Activated CD4-positive, alpha-beta T cell treated with anti-CD3 and anti-CD28 coated beads, Interleukin-2, Interleukin-6, amounts not matched to agents 100 ng/mL and 50 ng/mL, durations not matched to agents 16 hours and 8 hours (primary cell): ENCODE measurements around the gene LYST.
"Not testable (repeated sequence)": the region's sequence is repeated elsewhere in the genome, so short reads cannot be mapped to it uniquely, and the experiment has no call there.

Source experiments
- DNase-seq: peaks from one replicate; pipeline ENCODE4 v3.0.0-alpha.2; 2020

LYST gene

GRCh38 chr1:235855811-235856429 is 10.8 kb downstream of the LYST start:
- DNase-seq: no peak

GRCh38 chr1:235854347-235854746 is 12.4 kb downstream of the LYST start:
- no peak for DNase-seq

GRCh38 chr1:235853653-235854052 is 13.1 kb downstream of the LYST start:
- DNase-seq: no peak

GRCh38 chr1:235852887-235853286 is 13.8 kb downstream of the LYST start:
- no peak for DNase-seq

GRCh38 chr1:235851939-235852338 is 14.8 kb downstream of the LYST start:
- no peak for DNase-seq

GRCh38 chr1:235848251-235848650 is 18.5 kb downstream of the LYST start:
- not testable (repeated sequence) for DNase-seq

GRCh38 chr1:235845656-235846107 is 21.0 kb downstream of the LYST start:
- DNase-seq: not testable (repeated sequence)

- no peak for DNase-seq
These were observed 21.9 kb downstream of the LYST start for GRCh38 chr1:235844776-235845175.

GRCh38 chr1:235843461-235843961 is 23.2 kb downstream of the LYST start:
- no peak for DNase-seq

- DNase-seq: no peak
These were observed 24.7 kb downstream of the LYST start for GRCh38 chr1:235841938-235842545.

- no peak for DNase-seq
These were observed 28.7 kb downstream of the LYST start for GRCh38 chr1:235838021-235838420.

- no peak for DNase-seq
These were observed 31.5 kb downstream of the LYST start for GRCh38 chr1:235835226-235835625.

GRCh38 chr1:235834620-235835019 is 32.1 kb downstream of the LYST start:
- no peak for DNase-seq

GRCh38 chr1:235832011-235832410 is 34.7 kb downstream of the LYST start:
- DNase-seq: no peak

GRCh38 chr1:235831148-235831547 is 35.6 kb downstream of the LYST start:
- peak; percentile 36 for DNase-seq

- DNase-seq: no peak
These were observed 40.4 kb downstream of the LYST start for GRCh38 chr1:235826102-235826854.

- no peak for DNase-seq
These were observed 41.5 kb downstream of the LYST start for GRCh38 chr1:235825229-235825628.

- no peak for DNase-seq
These were observed 43.0 kb downstream of the LYST start for GRCh38 chr1:235823684-235824083.

GRCh38 chr1:235822685-235823084 is 44.0 kb downstream of the LYST start:
- no peak for DNase-seq

- DNase-seq: no peak
These were observed 45.2 kb downstream of the LYST start for GRCh38 chr1:235821361-235821981.

- no peak for DNase-seq
These were observed 46.6 kb downstream of the LYST start for GRCh38 chr1:235820061-235820460.

GRCh38 chr1:235818632-235819136 is 48.0 kb downstream of the LYST start:
- DNase-seq: no peak

GRCh38 chr1:235817101-235817728 is 49.5 kb downstream of the LYST start:
- no peak for DNase-seq
